ENCODE results near the gene PKP4. TPM values are rescaled to one million over a fixed set of nuclear protein-coding genes. Genes with fewer than 3 reads are reported as not detected.

PKP4 gene
- total and polyA plus RNA-seq, 2 donors (not counting 1 experiment from before 2014, with no cell fraction given): 2.0 to 13.3 TPM

GRCh38 chr2:158504088-158504487 is 47.3 kb downstream of the PKP4 start:
- Histone ChIP-seq H4K20me1 (ENCODE audit: control insufficient read depth, insufficient read depth, low read length, poor library complexity, severe bottlenecking) (no peaks in the 10 kb centered on the region), H3K4me1 (ENCODE audit: control insufficient read depth in 2 of 2, insufficient read depth in 2 of 2, low read length in 2 of 2) (no peaks in the 10 kb centered on the region), H2AFZ (ENCODE audit: insufficient read depth, low read depth, low read length, poor library complexity, severe bottlenecking) (no peak overlapping the region), H3K27me3 (replicated peaks in 1 of 4; ENCODE audit: control extremely low read depth in 1 of 4, control insufficient read depth in 3 of 4, insufficient read depth in 4 of 4, low read length in 3 of 4) (no peaks in the 10 kb centered on the region), H3K9me3 (ENCODE audit: control extremely low read depth in 1 of 3, control insufficient read depth in 2 of 3, insufficient read depth in 1 of 3, low read length in 2 of 3) (no peaks in the 10 kb centered on the region), H3K4me3 (ENCODE audit: control extremely low read depth in 1 of 5, extremely low read depth in 1 of 5, insufficient read depth in 1 of 5, low read depth in 2 of 5, low read length in 4 of 5) (no peak overlapping the region), H3K36me3 (replicated peaks in 1 of 2; ENCODE audit: control extremely low read depth in 1 of 2, control insufficient read depth in 1 of 2, extremely low read depth in 1 of 2, insufficient read depth in 2 of 2, low read length in 1 of 2) (no peaks in the 10 kb centered on the region), H3K27ac (ENCODE audit: low read length in 2 of 2) (no peak overlapping the region), H3K4me2 (replicated peaks; ENCODE audit: low read depth, low read length, poor library complexity, severe bottlenecking) (no peak overlapping the region), H3K79me2 (ENCODE audit: control insufficient read depth, insufficient read depth, low read length) (no peaks in the 10 kb centered on the region), H3K9ac (ENCODE audit: low read length) (no peak overlapping the region)
- ChIA-PET CTCF (interaction anchor here (0.7 kb wide), 1 partner anchor 227 kb away, joined by 3 read pairs; no protein-coding TSS in a partner anchor), POLR2A (no interaction called here)
- intact Hi-C loops (cut with micrococcal nuclease): no loop called here
- Mint-ChIP-seq H3K27ac (no peak overlapping the region), H3K4me3 (no peak overlapping the region), H3K27me3 (no peaks in the 10 kb centered on the region), H3K4me1 (no peaks in the 10 kb centered on the region), H3K9me3 (ENCODE audit: insufficient read depth) (no peaks in the 10 kb centered on the region)
- DNase-seq (no peak), ATAC-seq (ENCODE audit: low read depth) (no peak)
- 70% methylated on average over 2 of the region's 3 CpGs for WGBS (ENCODE audit: insufficient coverage)
- TF ChIP-seq, protein P1, sequence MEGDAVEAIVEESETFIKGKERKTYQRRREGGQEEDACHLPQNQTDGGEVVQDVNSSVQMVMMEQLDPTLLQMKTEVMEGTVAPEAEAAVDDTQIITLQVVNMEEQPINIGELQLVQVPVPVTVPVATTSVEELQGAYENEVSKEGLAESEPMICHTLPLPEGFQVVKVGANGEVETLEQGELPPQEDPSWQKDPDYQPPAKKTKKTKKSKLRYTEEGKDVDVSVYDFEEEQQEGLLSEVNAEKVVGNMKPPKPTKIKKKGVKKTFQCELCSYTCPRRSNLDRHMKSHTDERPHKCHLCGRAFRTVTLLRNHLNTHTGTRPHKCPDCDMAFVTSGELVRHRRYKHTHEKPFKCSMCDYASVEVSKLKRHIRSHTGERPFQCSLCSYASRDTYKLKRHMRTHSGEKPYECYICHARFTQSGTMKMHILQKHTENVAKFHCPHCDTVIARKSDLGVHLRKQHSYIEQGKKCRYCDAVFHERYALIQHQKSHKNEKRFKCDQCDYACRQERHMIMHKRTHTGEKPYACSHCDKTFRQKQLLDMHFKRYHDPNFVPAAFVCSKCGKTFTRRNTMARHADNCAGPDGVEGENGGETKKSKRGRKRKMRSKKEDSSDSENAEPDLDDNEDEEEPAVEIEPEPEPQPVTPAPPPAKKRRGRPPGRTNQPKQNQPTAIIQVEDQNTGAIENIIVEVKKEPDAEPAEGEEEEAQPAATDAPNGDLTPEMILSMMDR (IDR thresholded peaks at IDR 0.05): no peak
- TF ChIP-seq EZH2 (IDR thresholded peaks at IDR 0.05; ENCODE audit: borderline replicate concordance, insufficient read depth, low read depth, low read length, poor library complexity, severe bottlenecking): no peak

- ChIA-PET POLR2A (no interaction called here), CTCF (no interaction called here)
- intact Hi-C loops (cut with micrococcal nuclease): no loop called here
- Histone ChIP-seq H3K36me3 (replicated peaks in 1 of 2; ENCODE audit: control extremely low read depth in 1 of 2, control insufficient read depth in 1 of 2, extremely low read depth in 1 of 2, insufficient read depth in 2 of 2, low read length in 1 of 2) (no peaks in the 10 kb centered on the region), H3K4me3 (ENCODE audit: control extremely low read depth in 1 of 5, extremely low read depth in 1 of 5, insufficient read depth in 1 of 5, low read depth in 2 of 5, low read length in 4 of 5) (no peak overlapping the region), H3K9me3 (ENCODE audit: control extremely low read depth in 1 of 3, control insufficient read depth in 2 of 3, insufficient read depth in 1 of 3, low read length in 2 of 3) (no peaks in the 10 kb centered on the region), H3K9ac (ENCODE audit: low read length) (no peak overlapping the region), H4K20me1 (ENCODE audit: control insufficient read depth, insufficient read depth, low read length, poor library complexity, severe bottlenecking) (no peaks in the 10 kb centered on the region), H3K4me1 (ENCODE audit: control insufficient read depth in 2 of 2, insufficient read depth in 2 of 2, low read length in 2 of 2) (no peaks in the 10 kb centered on the region), H2AFZ (ENCODE audit: insufficient read depth, low read depth, low read length, poor library complexity, severe bottlenecking) (no peak overlapping the region), H3K27me3 (replicated peaks in 1 of 4; ENCODE audit: control extremely low read depth in 1 of 4, control insufficient read depth in 3 of 4, insufficient read depth in 4 of 4, low read length in 3 of 4) (no peaks in the 10 kb centered on the region), H3K27ac (ENCODE audit: low read length in 2 of 2) (no peak overlapping the region), H3K4me2 (replicated peaks; ENCODE audit: low read depth, low read length, poor library complexity, severe bottlenecking) (no peak overlapping the region), H3K79me2 (ENCODE audit: control insufficient read depth, insufficient read depth, low read length) (no peaks in the 10 kb centered on the region)
- Mint-ChIP-seq H3K9me3 (ENCODE audit: insufficient read depth) (no peaks in the 10 kb centered on the region), H3K4me1 (no peaks in the 10 kb centered on the region), H3K27me3 (no peaks in the 10 kb centered on the region), H3K27ac (no peak overlapping the region), H3K4me3 (no peak overlapping the region)
- TF ChIP-seq, protein P1 (IDR thresholded peaks at IDR 0.05): no peak
- no peak for TF ChIP-seq EZH2 (IDR thresholded peaks at IDR 0.05; ENCODE audit: borderline replicate concordance, insufficient read depth, low read depth, low read length, poor library complexity, severe bottlenecking)
- ATAC-seq (ENCODE audit: low read depth) (no peak), DNase-seq (no peak)
- 92% methylated on average over 2 of the region's 4 CpGs for WGBS (ENCODE audit: insufficient coverage)
Measured at GRCh38 chr2:158505448-158505934, 48.7 kb downstream of the PKP4 start.
